Right lung (tissue), 5 donors: Measurements from ENCODE around the gene PNPLA2. TPM values are rescaled to one million over a fixed set of nuclear protein-coding genes. Genes with fewer than 3 reads are reported as not detected.

ENCODE experiments used
- DNase-seq, 2 donors: peaks; one replicate each; pipeline ENCODE4 v3.0.0-alpha.2; 2013
- polyA plus RNA-seq, 5 donors: library from polyadenylated mRNA; unstranded; fragments of 120-200 nt; gene quantifications; one replicate each; pipeline versions ENCODE4 v1.2.1 to v1.2.3, GENCODE V29; 2013; ENCODE audit warnings: inconsistent platforms in 1 of 5, low replicate concordance in 1 of 5; ENCODE audit not compliant: insufficient read length in 5 of 5, insufficient read depth in 1 of 5

Gene PNPLA2
- polyA plus RNA-seq, 5 donors: 23.4 to 54.7 (median 38.0) TPM

DNA sequence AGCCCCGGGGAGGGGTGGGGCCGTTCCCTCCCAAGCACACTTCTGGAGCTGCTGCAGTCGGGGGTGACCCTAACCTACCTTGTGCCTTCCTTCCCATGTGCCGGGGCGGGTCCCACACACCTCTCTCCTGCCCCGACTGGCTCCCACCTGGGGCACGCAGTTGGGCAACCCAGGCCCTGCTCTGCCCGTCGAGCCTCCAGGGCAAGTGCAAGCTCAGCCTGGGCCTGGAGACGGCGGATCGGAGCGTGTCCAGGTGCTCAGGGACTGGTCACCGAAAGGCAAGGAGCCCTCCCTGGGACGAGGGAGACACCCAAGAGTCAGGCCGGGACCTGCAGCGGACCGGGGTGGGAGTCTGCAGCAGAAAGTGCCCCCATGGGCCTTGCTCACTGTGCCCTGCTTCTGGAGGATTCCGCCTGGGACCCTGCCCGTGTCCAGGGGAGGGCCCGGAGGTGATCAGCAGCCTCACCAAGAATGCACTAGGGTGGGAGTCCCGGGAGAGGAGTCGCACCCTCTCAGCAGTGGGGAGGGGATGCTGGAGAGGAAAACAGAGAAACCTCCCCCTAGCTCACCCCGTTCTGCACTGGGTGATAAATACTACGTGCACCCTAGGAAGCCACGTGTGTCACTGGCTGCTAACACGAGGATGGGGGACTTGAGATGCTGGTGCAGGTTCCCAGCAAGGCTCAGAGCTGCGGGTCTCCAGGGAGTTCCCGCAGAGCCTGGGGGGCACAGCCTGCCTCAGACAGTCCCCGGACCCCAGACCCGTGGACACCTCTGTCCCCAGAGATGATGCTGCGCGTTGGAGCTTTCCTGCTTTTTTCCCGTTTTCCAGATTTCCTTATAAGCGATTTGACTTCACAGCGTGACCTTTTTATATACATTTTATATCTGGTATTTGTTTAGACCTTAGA is 36.2 kb upstream of the PNPLA2 start:
- no peak for DNase-seq

DNA sequence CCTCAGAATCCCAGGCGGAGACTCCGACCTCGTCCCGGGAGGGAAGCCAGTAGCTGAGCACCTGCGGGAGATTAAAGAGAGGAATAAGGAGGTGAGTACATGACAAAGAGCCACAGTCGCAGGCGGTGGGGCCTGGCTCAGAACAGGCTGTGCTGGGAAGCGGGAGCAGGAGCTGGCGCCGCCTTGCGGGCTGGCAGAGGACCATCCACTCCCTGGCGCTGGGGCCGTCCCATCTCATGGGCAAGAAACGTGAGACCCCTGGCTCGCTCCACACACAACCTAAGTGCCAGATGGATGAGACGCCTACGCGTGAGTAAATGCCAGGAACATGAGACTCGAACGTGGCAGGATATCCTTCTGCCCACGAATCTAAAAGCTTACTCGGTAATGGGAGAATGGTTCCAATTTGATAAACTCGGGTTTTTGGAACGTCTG is 35.1 kb upstream of the PNPLA2 start:
- peak; percentile 52 to 56 for DNase-seq

DNA sequence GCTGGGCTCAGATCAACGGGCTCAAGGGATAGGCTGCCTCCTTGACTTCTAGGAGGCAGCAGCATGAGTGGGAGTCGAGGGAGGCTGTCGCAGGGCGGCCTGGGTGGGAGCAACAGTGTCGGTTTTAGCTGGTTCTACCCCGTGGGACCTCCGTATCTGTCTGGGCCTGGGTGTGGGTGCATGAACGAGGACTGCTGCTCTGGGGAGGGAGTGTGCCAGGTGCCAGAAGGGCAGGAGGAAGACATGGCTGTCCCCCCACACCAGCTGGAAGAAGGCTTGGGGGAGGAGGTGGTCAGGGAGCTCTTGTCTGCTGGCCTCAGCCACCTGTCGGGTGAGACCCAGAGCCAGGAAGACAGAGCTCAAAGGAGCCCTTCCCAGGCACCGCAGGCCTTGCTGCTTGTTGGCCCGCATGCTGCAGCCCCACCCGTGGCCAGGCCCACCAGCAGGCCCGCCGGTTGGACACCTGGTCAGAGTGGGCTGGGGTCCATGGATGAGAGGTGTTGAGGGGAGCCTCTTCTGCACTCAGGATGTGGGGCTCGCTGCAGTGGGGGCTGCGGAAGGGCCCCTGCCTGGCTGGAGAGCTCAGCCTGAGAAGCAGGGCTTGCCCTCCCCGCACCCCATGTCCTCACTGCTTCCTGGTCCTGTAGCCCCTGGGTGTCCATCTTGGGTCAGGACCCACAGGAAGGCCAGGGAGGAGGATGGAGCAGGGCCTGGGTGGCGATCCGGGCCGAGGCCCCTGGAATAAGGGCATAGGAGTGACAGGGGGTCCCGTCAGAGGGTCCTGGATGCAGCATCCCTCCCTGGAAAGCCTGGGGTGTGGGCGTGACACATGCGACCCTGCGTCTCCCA is 32.3 kb upstream of the PNPLA2 start:
- no peak for DNase-seq

DNA sequence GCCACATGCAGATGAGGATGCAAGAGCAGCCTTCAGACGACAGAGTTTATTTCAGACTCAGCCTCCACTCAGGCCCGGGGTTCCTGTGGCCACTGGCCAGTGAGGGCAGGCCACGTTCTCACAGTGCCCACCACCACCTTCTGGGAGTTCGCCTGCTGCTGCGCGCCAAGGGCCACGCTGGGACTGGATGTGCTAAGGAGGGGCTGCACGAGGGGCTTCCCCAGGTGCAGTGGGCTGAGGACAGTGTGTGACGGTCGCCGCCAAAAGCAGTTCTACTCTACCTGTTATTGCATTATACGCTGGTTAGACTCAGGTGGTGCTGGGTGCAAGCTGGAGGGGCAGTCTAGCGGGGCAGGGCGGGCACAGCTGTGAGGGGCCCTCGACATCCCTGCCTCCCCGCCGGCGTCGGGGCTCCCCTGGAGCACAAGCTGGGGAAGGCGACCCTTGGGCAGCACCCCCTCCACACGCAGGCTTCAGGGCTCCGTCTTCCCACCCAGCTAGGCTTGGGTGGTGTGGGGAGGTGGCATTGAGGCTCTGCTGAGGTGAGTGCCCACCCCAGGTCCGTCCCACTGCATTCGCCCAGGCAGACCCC is 31.5 kb upstream of the PNPLA2 start:
- no peak for DNase-seq

DNA sequence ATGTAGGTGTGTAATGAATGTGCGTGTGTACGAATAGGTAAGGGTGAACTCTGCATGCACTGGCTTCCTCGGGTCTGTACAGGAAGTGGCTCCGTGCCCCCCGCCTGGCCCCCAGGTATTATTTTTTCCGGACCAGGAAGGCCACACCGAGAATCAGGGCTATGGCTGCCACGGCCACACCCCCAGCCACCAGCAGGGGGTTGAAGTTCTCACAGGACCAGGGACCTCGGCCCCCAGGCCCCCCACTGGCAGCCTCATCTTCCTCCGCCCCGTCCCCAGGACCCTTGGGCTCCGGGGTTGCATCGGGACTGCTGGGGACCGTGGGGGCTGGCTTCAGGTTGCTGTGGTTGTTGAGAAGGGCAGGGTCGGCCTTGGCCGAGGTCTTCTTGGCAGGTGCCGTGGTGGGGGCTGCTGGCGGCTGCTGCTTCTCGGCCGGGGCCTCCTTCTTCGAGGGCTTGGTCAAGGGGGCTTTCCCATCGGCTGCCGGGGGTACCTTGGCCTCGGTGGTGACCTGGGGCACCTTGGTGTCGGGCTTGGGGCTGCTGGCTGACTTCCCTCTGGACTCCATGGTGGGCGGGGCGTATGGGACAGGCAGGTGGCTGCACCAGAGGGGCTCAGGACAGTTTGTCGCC is 30.6 kb upstream of the PNPLA2 start:
- no peak for DNase-seq

DNA sequence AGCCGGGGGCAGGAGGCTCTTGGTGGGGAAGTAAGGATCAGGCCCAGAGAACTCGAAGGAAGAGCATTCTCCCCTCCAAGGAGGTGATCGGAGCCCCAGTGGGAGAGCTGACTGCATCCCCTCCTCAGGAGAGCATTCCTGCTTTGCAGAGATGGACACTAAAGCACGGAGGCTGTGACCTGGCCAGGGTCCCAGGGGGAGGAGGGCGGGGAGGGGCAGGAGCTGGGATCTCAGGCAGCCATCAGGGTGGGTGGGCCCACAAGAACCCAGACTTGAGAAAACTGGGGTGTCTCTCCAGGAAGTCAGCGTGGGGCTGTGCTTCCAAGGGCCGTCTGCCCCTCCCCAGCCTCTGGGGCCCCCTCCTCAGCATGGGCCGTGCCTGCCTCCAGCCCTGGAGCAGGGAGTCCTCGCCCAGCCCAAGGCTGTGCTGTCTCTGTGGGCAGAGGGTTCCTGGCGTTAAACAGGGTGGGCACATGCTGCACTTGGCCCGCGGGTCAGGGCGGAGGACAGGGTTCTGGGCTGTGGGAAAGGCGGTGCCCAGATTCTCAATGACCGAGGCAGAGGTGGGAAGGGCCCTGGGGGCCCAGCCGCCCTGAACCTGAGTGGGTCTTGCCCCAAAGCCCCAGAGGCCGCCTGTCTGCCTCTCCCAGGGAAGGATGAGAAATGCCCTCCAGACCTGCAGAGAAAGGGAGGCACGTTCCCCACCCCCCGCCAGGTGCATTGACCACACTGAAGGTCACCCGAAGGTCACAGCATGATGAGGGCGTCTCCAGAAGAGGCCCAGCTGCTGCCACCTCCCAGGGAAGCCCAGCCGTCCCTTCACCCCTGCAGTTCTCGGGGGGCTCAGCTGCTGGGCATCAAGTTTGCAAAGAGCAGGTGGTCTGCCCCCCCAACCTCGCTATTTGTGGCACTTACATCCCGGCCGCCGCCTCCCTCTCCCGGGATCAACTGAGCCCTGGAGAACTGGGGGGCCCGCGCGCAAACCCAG is 29.5 kb upstream of the PNPLA2 start:
- DNase-seq: no peak

DNA sequence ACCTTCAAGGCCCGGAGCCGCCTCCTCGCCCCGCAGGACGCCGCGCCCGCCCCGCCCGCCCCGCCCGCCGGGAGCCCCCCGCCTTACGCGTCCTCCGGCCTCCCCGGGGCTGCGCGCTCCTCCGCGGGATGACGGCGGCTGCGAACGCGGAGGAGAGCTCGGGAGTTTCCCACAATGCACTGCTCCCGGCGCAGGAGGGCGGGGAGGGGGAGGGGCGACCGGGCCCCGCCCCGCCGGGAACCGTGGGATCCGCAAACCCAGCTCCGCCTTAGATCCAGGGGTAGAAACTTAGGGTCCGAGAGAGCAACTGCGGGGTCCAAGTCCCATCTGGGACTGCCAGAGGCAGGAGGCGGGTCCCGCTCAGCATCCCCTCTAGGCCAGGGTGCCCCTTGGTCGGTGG is 28.8 kb upstream of the PNPLA2 start, which contains the start of gene CEND1:
Gene CEND1 (minus strand): TSS at position 148 of the 400 bp plus-strand sequence. CDS start 1,514 bp downstream, outside the sequence.
- no peak for DNase-seq

DNA sequence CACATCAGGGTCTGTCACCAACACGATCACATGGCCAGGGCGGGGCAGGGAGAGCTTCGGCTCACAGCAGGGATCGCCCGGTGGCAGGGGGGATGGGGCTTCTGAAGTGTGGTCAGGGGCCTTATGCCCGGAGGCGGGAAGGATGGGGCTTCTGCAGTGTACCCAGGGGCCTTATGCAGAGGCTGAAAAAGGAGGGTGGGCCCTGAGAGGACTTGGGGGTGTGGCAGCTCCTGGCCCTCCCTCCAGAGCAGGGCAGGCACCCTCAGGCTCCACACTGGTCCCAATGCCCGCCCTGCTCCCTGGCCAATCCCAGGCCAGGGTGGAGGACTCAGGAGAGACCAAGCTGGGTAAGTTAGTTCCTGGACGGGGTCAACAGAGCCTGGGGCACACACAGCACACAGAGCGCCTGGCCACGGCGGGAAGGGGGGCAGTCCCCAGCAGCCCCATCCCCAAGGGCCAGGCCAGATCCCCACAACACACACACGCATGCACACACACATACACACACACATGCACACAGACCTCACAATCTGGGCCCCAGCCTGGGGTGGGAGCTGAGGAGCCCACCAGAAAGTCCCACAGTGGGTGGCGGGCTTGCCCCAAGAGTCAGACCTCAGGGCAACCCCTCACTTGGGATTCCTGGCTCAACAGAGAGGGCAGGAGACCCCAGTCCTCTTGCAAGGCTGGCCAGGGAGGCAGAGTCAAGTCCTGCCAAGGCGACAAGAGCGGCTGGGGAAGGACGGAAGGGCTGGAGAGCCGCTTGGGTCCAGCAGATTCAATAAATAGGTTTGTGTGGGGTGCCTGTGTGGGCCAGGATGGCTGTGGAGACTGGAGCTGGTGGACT is 27.8 kb upstream of the PNPLA2 start:
- DNase-seq: no peak

DNA sequence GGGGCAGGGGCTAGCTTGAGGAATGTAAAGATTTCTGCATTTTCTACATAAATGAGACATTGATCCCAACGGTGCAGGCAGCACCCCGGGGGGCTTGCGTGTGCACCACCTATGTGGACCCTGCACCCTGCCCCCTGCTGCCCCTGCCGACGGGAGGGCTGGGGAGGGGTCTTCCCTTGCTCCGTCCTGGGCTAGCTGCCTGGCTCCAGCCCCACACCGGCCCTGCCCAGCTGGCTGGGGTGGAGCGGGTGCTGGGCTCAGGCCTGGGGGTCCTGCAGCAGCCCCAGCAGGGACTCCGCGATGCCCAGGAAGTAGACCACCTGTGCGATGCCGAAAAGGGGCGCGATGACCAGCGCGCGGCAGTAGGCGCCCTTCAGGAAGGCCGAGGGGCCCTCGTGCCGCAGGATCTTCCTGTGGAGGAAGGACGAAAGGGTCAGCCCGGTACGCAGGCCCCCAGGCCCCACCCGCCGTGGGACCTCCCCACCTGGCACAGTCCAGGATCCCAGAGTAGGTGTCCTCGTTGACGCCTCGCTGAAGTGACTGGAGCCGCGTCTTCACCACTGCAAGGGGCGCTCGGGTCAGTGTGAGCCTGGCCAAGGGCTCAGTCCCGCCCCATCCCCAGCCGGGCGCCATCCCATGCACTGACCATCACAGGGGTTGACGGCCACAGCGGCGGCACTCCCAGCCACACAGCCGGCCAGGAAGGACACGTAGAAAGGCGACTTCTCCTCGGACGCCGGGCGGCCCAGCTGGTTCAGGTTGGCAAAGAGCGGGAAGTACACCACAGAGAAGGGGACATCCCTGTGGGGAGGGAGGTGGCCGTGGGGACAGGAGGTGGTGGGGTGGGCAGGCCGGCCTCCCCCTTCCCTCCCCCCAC is 26.8 kb upstream of the PNPLA2 start:
- DNase-seq: no peak

DNA sequence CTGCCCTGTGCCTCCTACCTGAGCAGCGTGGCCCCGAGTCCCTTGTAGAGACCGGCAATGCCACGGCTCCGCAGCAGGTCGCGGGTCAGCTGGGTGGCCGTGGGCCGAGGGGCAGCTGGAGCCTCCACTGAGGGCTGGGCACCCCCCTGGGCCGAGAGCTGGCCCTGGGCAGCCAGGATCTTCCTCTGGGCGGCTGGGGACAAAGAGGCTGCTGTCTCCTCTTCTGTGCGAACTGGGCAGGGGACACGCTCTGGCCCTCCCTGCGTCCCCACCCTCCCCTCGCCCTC is 26.2 kb upstream of the PNPLA2 start:
- no peak for DNase-seq

DNA sequence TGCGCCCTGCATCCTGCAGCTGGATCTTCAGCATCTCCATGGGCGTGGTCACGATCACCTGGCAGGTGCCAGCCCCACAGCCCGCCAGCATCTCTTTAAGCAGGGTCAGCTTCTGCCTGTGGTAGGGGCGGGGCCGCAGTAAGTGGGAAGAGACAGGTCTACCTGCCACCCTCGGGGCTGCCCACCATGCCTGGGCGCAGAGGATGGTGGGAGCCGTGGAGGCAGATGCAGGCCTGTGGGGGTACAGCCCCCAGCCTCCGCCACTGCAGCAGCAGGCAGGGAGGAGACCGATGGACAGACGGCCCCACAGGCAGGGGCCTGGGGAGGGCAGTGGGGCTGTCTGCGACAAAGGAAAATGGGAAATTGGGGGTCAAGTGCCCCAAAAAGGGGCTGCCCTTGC is 25.8 kb upstream of the PNPLA2 start:
- no peak for DNase-seq

DNA sequence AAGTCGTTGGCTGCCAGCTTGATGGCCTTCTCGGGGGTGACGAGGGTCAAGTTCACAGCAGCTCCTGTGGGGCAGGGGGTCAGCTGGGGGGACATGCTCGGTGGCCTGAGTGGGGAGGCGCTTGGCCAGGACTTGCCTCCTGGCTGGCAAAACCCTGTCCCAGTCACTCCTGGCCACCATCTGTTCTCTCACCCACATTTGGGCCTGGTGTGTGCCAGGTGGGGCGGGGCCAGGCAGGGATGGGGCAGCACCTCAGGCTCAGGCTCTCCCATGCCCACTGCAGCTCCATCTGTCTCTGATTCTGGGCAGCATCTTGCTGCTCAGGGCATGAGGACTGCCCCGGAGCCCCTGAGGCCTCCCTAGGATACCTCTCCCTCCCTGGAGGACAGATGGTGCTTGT is 25.2 kb upstream of the PNPLA2 start:
- no peak for DNase-seq

DNA sequence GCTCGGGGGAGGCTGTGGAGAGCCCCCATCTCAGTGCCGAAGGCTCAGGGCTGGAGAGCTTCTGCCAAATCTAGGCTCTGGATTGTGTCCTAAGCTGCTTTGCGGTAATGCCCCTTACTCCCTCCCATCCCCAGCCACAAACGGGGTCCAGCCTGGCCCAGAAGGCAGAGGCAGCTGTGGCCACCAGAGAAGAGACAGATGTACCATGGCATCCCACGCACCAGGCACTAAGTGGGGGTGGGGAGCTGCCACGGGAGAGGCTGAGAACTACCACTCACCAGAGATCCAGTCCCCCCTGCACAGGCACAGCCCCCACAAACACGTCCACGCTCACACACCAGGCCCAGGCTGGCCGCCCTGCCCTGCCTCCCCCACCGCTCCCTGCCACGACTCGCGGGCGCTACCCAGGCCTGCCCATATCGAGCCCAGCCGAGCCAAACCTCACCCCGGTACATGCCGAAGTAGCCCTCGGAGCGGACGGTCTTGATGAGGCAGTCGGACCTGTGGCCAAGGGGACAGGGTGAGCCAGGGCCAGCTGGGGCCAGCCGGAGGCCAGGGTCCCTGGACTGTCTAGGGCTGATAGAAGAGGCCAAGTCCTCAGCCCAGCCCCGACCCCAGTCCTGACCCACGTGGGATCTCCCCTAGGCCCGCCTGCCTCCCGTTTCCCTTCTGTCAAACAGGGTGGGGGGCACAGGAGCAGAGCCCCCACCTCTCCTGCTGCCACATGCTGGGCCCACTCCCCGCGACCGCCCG is 24.5 kb upstream of the PNPLA2 start:
- no peak for DNase-seq

DNA sequence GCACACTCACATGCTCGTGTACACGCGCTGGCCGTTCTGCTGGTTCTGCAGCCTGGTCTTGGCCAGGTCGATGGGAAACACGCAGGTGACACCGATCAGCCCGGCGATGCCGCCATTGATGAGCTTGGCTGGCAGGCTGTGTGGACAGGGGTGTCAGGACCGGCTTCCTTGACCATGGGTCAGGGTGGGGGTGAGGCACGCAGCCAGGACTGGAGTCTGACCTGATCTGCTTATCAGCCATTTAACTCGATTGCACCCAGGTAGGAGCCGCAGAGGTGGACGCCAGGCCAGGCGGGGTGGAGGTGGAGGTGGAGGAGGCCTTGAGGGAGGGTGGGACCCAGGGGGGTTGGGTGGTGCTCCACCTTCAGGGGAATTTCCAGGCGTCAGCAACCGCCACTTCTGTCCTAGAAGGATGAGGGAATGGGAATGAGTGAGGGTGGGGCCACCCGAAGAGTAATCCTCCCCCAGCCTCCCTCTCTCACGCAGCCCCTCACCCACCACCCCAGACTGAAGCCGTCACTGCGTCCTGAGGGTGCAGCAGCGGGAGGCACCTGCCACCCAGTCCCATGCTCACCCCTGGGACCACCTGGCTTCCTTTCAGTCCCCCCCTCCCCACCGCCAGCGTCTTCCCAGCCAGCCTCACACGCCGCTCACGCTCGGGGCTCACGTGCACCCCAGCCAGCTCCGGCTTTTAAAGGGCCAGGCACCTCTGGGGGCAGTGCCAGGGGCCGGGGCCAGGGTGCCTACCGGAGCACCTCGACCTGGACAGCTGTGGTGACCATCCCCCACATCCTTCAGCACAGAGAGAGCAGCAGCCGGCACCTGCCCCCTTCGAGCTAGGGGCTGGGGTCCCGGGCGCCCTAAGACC is 23.7 kb upstream of the PNPLA2 start:
- no peak for DNase-seq

DNA sequence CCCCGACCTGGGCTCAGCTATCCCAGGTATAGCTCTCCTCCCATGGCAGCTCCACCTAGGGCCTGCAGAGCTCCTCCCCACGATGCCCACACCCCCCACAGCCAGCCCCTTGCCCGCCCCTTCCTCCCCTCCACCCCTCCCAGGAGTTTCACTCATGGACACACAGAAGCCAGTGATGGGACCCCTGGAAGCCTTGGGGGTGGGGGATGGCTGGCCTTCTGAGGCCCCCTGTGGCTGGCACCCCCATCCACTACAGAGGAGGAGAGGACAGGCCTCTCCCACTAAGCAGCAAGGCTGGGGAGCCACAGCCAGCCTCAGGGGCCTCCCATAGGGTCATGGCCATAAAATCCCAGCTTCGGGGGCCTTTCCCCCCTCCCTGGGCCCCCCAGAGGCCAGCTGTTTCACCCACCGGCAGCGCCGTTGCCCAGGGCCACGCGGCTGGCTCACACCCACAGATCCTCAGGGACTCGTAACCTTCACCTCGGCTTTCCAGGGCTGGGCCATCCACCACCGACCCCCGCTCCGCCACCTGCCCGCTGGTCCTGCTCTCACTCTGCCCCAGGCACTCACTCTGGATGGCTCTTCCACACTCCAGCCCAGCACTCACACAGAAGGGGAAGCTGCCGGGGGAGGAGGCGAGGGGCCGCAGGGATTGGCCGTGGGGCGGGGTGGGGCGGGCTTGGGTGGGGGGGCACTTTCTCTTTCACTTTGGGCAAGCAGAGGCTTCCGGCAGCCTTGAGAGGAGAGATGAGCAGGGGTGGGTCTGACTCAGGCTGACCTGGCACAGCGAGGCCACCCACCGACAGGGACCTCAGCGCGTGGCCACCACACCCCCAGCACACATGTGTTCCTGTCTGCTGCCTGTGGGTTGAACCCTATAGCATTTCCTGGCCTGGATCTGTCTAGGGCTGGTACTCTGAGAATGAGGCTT is 22.8 kb upstream of the PNPLA2 start:
- peak; percentile 66 to 72 for DNase-seq
